ENCODE results near the gene CD2AP.
A peak's percentile ranks its signal among the peaks of the same experiment; 100 is the strongest.

CD2AP gene

GRCh38 chr6:47495954-47496545, 18.5 kb downstream of the CD2AP start:
- H3K4me3 ChIP-seq (replicated peaks in 1 of 2; ENCODE audit: low read depth in 2 of 2, low read length in 2 of 2): no peak overlapping the region
- TF ChIP-seq, protein P1, sequence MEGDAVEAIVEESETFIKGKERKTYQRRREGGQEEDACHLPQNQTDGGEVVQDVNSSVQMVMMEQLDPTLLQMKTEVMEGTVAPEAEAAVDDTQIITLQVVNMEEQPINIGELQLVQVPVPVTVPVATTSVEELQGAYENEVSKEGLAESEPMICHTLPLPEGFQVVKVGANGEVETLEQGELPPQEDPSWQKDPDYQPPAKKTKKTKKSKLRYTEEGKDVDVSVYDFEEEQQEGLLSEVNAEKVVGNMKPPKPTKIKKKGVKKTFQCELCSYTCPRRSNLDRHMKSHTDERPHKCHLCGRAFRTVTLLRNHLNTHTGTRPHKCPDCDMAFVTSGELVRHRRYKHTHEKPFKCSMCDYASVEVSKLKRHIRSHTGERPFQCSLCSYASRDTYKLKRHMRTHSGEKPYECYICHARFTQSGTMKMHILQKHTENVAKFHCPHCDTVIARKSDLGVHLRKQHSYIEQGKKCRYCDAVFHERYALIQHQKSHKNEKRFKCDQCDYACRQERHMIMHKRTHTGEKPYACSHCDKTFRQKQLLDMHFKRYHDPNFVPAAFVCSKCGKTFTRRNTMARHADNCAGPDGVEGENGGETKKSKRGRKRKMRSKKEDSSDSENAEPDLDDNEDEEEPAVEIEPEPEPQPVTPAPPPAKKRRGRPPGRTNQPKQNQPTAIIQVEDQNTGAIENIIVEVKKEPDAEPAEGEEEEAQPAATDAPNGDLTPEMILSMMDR (IDR thresholded peaks at IDR 0.05; ENCODE audit: low read depth, low read length): no peak
- no peak for DNase-seq (ENCODE audit: low read depth in 2 of 2)

GRCh38 chr6:47496935-47497579, 19.5 kb downstream of the CD2AP start:
- no peak for DNase-seq (ENCODE audit: low read depth in 2 of 2)
- TF ChIP-seq, protein P1 (IDR thresholded peaks at IDR 0.05; ENCODE audit: low read depth, low read length): no peak
- H3K4me3 ChIP-seq (replicated peaks in 1 of 2; ENCODE audit: low read depth in 2 of 2, low read length in 2 of 2): no peak overlapping the region

GRCh38 chr6:47502920-47503319, 25.3 kb downstream of the CD2AP start:
- H3K4me3 ChIP-seq (replicated peaks in 1 of 2; ENCODE audit: low read depth in 2 of 2, low read length in 2 of 2): no peak overlapping the region
- DNase-seq (ENCODE audit: low read depth in 2 of 2): no peak
- TF ChIP-seq, protein P1 (IDR thresholded peaks at IDR 0.05; ENCODE audit: low read depth, low read length): no peak

GRCh38 chr6:47509937-47510336, 32.3 kb downstream of the CD2AP start:
- H3K4me3 ChIP-seq (replicated peaks in 1 of 2; ENCODE audit: low read depth in 2 of 2, low read length in 2 of 2): no peak overlapping the region
- TF ChIP-seq, protein P1 (IDR thresholded peaks at IDR 0.05; ENCODE audit: low read depth, low read length): no peak
- no peak for DNase-seq (ENCODE audit: low read depth in 2 of 2)

- H3K4me3 ChIP-seq (replicated peaks in 1 of 2; ENCODE audit: low read depth in 2 of 2, low read length in 2 of 2): no peak overlapping the region
- TF ChIP-seq, protein P1 (IDR thresholded peaks at IDR 0.05; ENCODE audit: low read depth, low read length): no peak
- DNase-seq (ENCODE audit: low read depth in 2 of 2): peak in 1 of 2 donors; percentile 3
Measured at GRCh38 chr6:47512872-47513271, 35.3 kb downstream of the CD2AP start.

DNA sequence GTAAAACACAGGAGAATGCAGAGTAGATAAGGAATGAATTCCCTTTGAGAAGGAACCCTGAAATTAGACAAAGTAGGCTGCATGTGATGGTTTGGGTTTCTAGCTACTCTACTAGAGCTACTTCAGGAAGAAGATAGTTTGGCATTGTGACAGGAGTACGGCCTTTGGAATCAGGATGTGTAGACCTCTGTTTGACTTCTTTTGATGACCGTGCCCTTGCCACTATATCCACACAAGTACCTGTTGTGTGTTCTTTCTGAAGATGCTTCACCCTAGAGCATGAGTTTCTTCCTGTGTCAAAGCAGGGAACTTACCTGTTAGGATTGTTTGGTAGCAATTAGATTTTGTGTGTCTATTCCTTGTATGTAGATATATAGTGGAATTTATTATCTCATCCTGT, 41.7 kb downstream of the CD2AP start:
- TF ChIP-seq, protein P1 (IDR thresholded peaks at IDR 0.05; ENCODE audit: low read depth, low read length): no peak
- no peak for DNase-seq (ENCODE audit: low read depth in 2 of 2)
- H3K4me3 ChIP-seq (replicated peaks in 1 of 2; ENCODE audit: low read depth in 2 of 2, low read length in 2 of 2): no peak overlapping the region
